ENCODE data around the gene IQGAP2.

The IQGAP2 gene

GRCh38 chr5:76471987-76472334, 68.9 kb downstream of the IQGAP2 start (continued):
- TF ChIP-seq PATZ1 (CRISPR knock-in tag; IDR thresholded peaks at IDR 0.05; ENCODE audit: borderline replicate concordance), result no peak
- no peak for TF ChIP-seq SNAI2 (CRISPR knock-in tag; IDR thresholded peaks at IDR 0.05)
- no peak for TF ChIP-seq PPARA (CRISPR knock-in tag; IDR thresholded peaks at IDR 0.05; ENCODE audit: borderline replicate concordance)
- no peak for TF ChIP-seq ISL1 (CRISPR knock-in tag; IDR thresholded peaks at IDR 0.05)
- TF ChIP-seq ZNF565 (CRISPR knock-in tag; conservative IDR thresholded peaks at IDR 0.05; ENCODE audit: low read depth), result no peak
- TF ChIP-seq ZC3H10 (CRISPR knock-in tag; IDR thresholded peaks at IDR 0.05), result no peak

- no peak for TF ChIP-seq TCF4 (CRISPR knock-in tag; IDR thresholded peaks at IDR 0.05; ENCODE audit: borderline replicate concordance)
- ATAC-seq, result no peak
Measured at GRCh38 chr5:76472335-76473008, 69.4 kb downstream of the IQGAP2 start.

- no peak for TF ChIP-seq ZC3H10 (CRISPR knock-in tag; IDR thresholded peaks at IDR 0.05)
- no peak for TF ChIP-seq CREB5 (CRISPR knock-in tag; IDR thresholded peaks at IDR 0.05; ENCODE audit: low read depth)
- TF ChIP-seq ZFP3 (CRISPR knock-in tag; IDR thresholded peaks at IDR 0.05), result no peak
- no peak for TF ChIP-seq ESRRG (CRISPR knock-in tag; IDR thresholded peaks at IDR 0.05)
- no peak for TF ChIP-seq ZNF565 (CRISPR knock-in tag; conservative IDR thresholded peaks at IDR 0.05; ENCODE audit: low read depth)
- TF ChIP-seq PATZ1 (CRISPR knock-in tag; IDR thresholded peaks at IDR 0.05; ENCODE audit: borderline replicate concordance), result no peak
- no peak for TF ChIP-seq PPARA (CRISPR knock-in tag; IDR thresholded peaks at IDR 0.05; ENCODE audit: borderline replicate concordance)
- no peak for TF ChIP-seq ZNF70 (CRISPR knock-in tag; IDR thresholded peaks at IDR 0.05)
- no peak for TF ChIP-seq TCF4 (CRISPR knock-in tag; IDR thresholded peaks at IDR 0.05; ENCODE audit: borderline replicate concordance)
- no peak for TF ChIP-seq CSRNP3 (CRISPR knock-in tag; IDR thresholded peaks at IDR 0.05)
- no peak for TF ChIP-seq TSHZ2 (CRISPR knock-in tag; IDR thresholded peaks at IDR 0.05)
- no peak for TF ChIP-seq SNAI2 (CRISPR knock-in tag; IDR thresholded peaks at IDR 0.05)
- TF ChIP-seq ARNTL (CRISPR knock-in tag; IDR thresholded peaks at IDR 0.05; ENCODE audit: borderline replicate concordance, low read depth), result no peak
- no peak for TF ChIP-seq OSR1 (CRISPR knock-in tag; IDR thresholded peaks at IDR 0.05)
- no peak for ATAC-seq
Measured at GRCh38 chr5:76473009-76473336, 69.9 kb downstream of the IQGAP2 start.

- no peak for TF ChIP-seq GLIS3 (CRISPR knock-in tag; IDR thresholded peaks at IDR 0.05)
- no peak for TF ChIP-seq ISL1 (CRISPR knock-in tag; IDR thresholded peaks at IDR 0.05)
- TF ChIP-seq POU6F1 (CRISPR knock-in tag; IDR thresholded peaks at IDR 0.05; ENCODE audit: borderline replicate concordance, low read depth), result no peak
- no peak for TF ChIP-seq RARB (CRISPR knock-in tag; IDR thresholded peaks at IDR 0.05)
- no peak for TF ChIP-seq ZFP30 (CRISPR knock-in tag; IDR thresholded peaks at IDR 0.05)
- TF ChIP-seq ZNF70 (CRISPR knock-in tag; IDR thresholded peaks at IDR 0.05), result no peak
- ATAC-seq, result no peak
Measured at GRCh38 chr5:76473661-76474060, 70.6 kb downstream of the IQGAP2 start.

Measured in SK-N-SH treated with all-trans-retinoic acid at 6 μM for 48 hours (cell line).